Thoracic aorta endothelial cell (primary cell): ENCODE results near the gene EFNA4. TPM values are rescaled to one million over a fixed set of nuclear protein-coding genes. Genes with fewer than 3 reads are reported as not detected.

ENCODE experiments used
- total RNA-seq: library from RNA; depleted of rRNA; stranded (reverse); fragments of >200 nt; gene quantifications from 2 replicates; pipeline ENCODE4 v1.2.3, GENCODE V29; 2012

EFNA4 gene, protein sequence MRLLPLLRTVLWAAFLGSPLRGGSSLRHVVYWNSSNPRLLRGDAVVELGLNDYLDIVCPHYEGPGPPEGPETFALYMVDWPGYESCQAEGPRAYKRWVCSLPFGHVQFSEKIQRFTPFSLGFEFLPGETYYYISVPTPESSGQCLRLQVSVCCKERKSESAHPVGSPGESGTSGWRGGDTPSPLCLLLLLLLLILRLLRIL
- total RNA-seq: 4.0 and 7.0 TPM in 2 replicates

GRCh38 chr1:155063550-155064110 lies at the start of gene EFNA4:
Gene EFNA4 (plus strand): TSS chr1:155063740. CDS start chr1:155063824, 84 bp downstream.

DNA sequence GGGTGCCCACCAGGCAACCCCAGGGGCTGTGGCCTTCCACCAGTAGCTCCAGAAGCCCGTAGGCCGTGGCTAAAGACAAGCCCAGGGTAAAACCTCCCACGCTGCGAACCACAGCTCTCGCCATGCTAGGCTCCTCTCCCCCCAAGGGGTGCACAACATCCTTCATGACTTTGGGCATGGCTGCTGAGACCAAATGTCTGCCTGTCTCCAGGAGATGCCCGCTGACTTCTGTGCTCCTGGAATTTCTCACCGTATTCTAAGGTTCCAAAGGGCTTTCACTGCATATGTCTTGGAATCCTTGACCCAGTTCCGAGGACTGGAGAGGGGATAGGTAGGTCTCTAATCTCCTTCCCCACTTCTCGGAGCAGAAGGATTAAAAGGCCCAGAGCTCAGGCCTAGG lies 30.0 kb upstream of the EFNA4 start, which contains the start of the genes DCST1 and DCST2:
TSS of gene DCST1 (plus strand) at position 301 of the 400 bp plus-strand sequence. CDS start 213 bp downstream, outside the sequence.
TSS of gene DCST2 (minus strand) at position 258 of the 400 bp plus-strand sequence. CDS start at position 178, 80 bp downstream.

GRCh38 chr1:155050560-155051341 lies 12.8 kb upstream of the EFNA4 start, which contains the start of gene ADAM15:
Gene ADAM15 (plus strand): TSS chr1:155051316. CDS start chr1:155051387, 71 bp downstream.

DNA sequence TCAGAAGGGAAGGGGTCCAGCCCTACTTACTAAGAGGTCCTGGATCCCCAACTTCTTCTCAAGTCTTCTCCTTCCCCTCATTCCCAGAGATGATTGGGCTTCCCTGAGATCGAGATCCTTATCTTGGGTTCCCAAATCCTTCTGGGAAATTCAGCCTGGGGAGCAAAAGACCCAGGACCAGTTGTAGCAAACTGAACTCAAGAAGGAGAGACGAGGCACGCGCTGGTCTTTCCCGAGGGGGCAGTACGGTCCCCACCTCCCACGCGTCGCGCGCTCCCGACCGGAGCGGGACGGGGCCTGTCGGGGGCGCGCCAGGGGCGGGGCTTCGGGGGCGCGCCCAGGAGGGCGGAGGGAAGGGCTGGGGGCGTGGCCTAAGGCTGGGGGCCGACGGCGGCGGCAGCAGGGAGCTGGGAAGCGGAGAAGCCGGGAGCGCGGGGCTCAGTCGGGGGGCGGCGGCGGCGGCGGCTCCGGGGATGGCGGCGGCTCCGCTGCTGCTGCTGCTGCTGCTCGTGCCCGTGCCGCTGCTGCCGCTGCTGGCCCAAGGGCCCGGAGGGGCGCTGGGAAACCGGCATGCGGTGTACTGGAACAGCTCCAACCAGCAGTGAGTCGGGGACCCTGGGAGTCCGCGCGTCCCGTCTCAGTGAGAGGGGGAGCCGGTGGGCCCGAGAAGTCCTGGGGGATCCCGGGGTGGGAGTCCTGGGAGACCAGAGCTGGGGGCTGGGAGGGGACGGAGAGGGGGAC lies 15.1 kb downstream of the EFNA4 start, which contains the start of gene EFNA3:
TSS of gene EFNA3 (plus strand) at position 369 of the 741 bp plus-strand sequence. CDS start at position 474, 105 bp downstream.

Other genes starting within 250 kb of the EFNA4 start
- gene KCNN3, start 193.5 kb upstream of the EFNA4 start, total RNA-seq: 0.40 and 0.93 TPM in 2 replicates
- gene PMVK, start 127.0 kb upstream of the EFNA4 start, total RNA-seq: 9.2 and 10.5 TPM in 2 replicates
- 41.5 and 42.0 TPM in 2 replicates for gene PBXIP1, start 107.6 kb upstream of the EFNA4 start, total RNA-seq
- gene PYGO2, start 102.0 kb upstream of the EFNA4 start, total RNA-seq: 11.3 and 12.6 TPM in 2 replicates
- 248 and 273 TPM in 2 replicates for gene SHC1, start 93.0 kb upstream of the EFNA4 start, total RNA-seq
- 116 and 126 TPM in 2 replicates for gene CKS1B, start 89.1 kb upstream of the EFNA4 start, total RNA-seq
- 21.6 and 22.3 TPM in 2 replicates for gene FLAD1, start 80.4 kb upstream of the EFNA4 start, total RNA-seq
- 0.40 TPM in 1 of 2 replicates, not detected in the other for gene LENEP, start 70.2 kb upstream of the EFNA4 start, total RNA-seq
- 10.2 and 15.0 TPM in 2 replicates for gene ZBTB7B, start 60.9 kb upstream of the EFNA4 start, total RNA-seq
- gene DCST2, start 30.0 kb upstream of the EFNA4 start, total RNA-seq: 0.29 TPM in 1 of 2 replicates, not detected in the other
- not detected in 2 replicates for gene DCST1, start 29.9 kb upstream of the EFNA4 start, total RNA-seq
- 172 and 268 TPM in 2 replicates for gene ADAM15, start 12.4 kb upstream of the EFNA4 start, total RNA-seq
- 0.66 and 1.9 TPM in 2 replicates for gene EFNA3, start 15.1 kb downstream of the EFNA4 start, total RNA-seq
- 30.5 and 45.1 TPM in 2 replicates for gene EFNA1, start 64.1 kb downstream of the EFNA4 start, total RNA-seq
- 24.3 and 39.1 TPM in 2 replicates for gene SLC50A1, start 72.1 kb downstream of the EFNA4 start, total RNA-seq
- 23.7 and 37.9 TPM in 2 replicates for gene DPM3, start 76.8 kb downstream of the EFNA4 start, total RNA-seq
- 77.7 and 105 TPM in 2 replicates for gene KRTCAP2, start 109.6 kb downstream of the EFNA4 start, total RNA-seq
- gene TRIM46, start 110.1 kb downstream of the EFNA4 start, total RNA-seq: 5.7 and 7.2 TPM in 2 replicates
- gene THBS3, start 144.2 kb downstream of the EFNA4 start, total RNA-seq: 8.5 and 9.1 TPM in 2 replicates
- 36.7 and 43.9 TPM in 2 replicates for gene MTX1, start 145.0 kb downstream of the EFNA4 start, total RNA-seq
- 11.8 and 15.3 TPM in 2 replicates for gene ENTREP3, start 191.7 kb downstream of the EFNA4 start, total RNA-seq
- 36.3 and 45.4 TPM in 2 replicates for gene SCAMP3, start 198.6 kb downstream of the EFNA4 start, total RNA-seq
- 33.8 and 34.6 TPM in 2 replicates for gene CLK2, start 209.8 kb downstream of the EFNA4 start, total RNA-seq
- 0.40 and 0.65 TPM in 2 replicates for gene HCN3, start 213.7 kb downstream of the EFNA4 start, total RNA-seq
- gene PKLR, start 237.7 kb downstream of the EFNA4 start, total RNA-seq: not detected in 2 replicates
- 391 and 487 TPM in 2 replicates for gene FDPS, start 245.1 kb downstream of the EFNA4 start, total RNA-seq